Mesenchymal stem cell (in vitro differentiated cells and primary cell): ENCODE results near the gene TSPAN32.

Experiments used
- DNase-seq: peaks from one replicate; pipeline ENCODE4 v3.0.0-alpha.2; 2013
- H2AFZ ChIP-seq: one replicate; pipeline ENCODE4 v1.6.1; 2013; ENCODE audit warnings: low read depth, mild to moderate bottlenecking, control low read depth, inconsistent platforms, low read length, moderate library complexity
- H2AK5ac ChIP-seq: 2 replicates; pipeline ENCODE4 v1.6.1; 2013; ENCODE audit warnings: low read length, moderate library complexity, mild to moderate bottlenecking, inconsistent platforms; ENCODE audit not compliant: severe bottlenecking
- H2BK120ac ChIP-seq: one replicate; pipeline ENCODE4 v1.6.1; 2013; ENCODE audit warnings: low read depth, mild to moderate bottlenecking, inconsistent platforms, low read length, moderate library complexity
- H2BK12ac ChIP-seq, 2 experiments: one replicate each; pipeline ENCODE4 v1.6.1; 2013; ENCODE audit warnings: inconsistent platforms in 2 of 2, low read length in 2 of 2, mild to moderate bottlenecking in 2 of 2, moderate library complexity in 2 of 2, control low read depth in 1 of 2
- H2BK15ac ChIP-seq: one replicate; pipeline ENCODE4 v1.6.1; 2013; ENCODE audit warnings: mild to moderate bottlenecking, low read depth, inconsistent platforms; ENCODE audit not compliant: poor library complexity, severe bottlenecking
- H2BK5ac ChIP-seq: 2 replicates; pipeline ENCODE4 v1.6.1; 2013; ENCODE audit warnings: low read depth, mild to moderate bottlenecking, low read length, control low read depth, inconsistent platforms; ENCODE audit not compliant: poor library complexity, severe bottlenecking
- H3K14ac ChIP-seq, 2 experiments: one replicate each; pipeline ENCODE4 v1.6.1; 2013; ENCODE audit warnings: inconsistent platforms in 2 of 2, low read length in 2 of 2, control low read depth in 1 of 2, mild to moderate bottlenecking in 1 of 2, moderate library complexity in 1 of 2
- H3K18ac ChIP-seq, 2 experiments: one replicate each; pipeline ENCODE4 v1.6.1; 2013; ENCODE audit warnings: inconsistent platforms in 2 of 2, low read length in 2 of 2, control low read depth in 1 of 2, low read depth in 1 of 2, mild to moderate bottlenecking in 1 of 2
- H3K23ac ChIP-seq, 2 experiments: one replicate each; pipeline ENCODE4 v1.6.1; 2013; ENCODE audit warnings: inconsistent platforms in 2 of 2, low read length in 2 of 2, mild to moderate bottlenecking in 2 of 2, moderate library complexity in 2 of 2, control low read depth in 1 of 2
- H3K27ac ChIP-seq: 2 replicates; pipeline ENCODE4 v1.5.1; 2013; ENCODE audit warnings: mild to moderate bottlenecking, moderate library complexity, low read length, control low read depth, inconsistent platforms; ENCODE audit not compliant: poor library complexity, severe bottlenecking
- H3K27me3 ChIP-seq, 2 experiments: 2 replicates each; pipeline versions ENCODE4 v1.6.1 to v1.7.0; 2013; ENCODE audit warnings: low read length in 2 of 2, mild to moderate bottlenecking in 2 of 2, moderate library complexity in 2 of 2, control low read depth in 1 of 2, inconsistent platforms in 1 of 2; ENCODE audit not compliant: control insufficient read depth in 1 of 2, insufficient read depth in 1 of 2
- H3K36me3 ChIP-seq, 2 experiments: 2 replicates each; pipeline versions ENCODE4 v1.6.1 to v1.7.0; 2013; ENCODE audit warnings: low read length in 2 of 2, control low read depth in 1 of 2, inconsistent platforms in 1 of 2, low read depth in 1 of 2, mild to moderate bottlenecking in 1 of 2; ENCODE audit not compliant: insufficient read depth in 2 of 2, control insufficient read depth in 1 of 2
- H3K4ac ChIP-seq, 2 experiments: one replicate each; pipeline ENCODE4 v1.6.1; 2013; ENCODE audit warnings: inconsistent platforms in 2 of 2, low read length in 2 of 2, mild to moderate bottlenecking in 2 of 2, moderate library complexity in 2 of 2, control low read depth in 1 of 2, low read depth in 1 of 2
- H3K4me1 ChIP-seq: 2 replicates; pipeline ENCODE4 v1.6.1; 2013; ENCODE audit warnings: low read depth, low read length, control low read depth; ENCODE audit not compliant: control insufficient read depth, insufficient read depth
- H3K4me2 ChIP-seq: 2 replicates; pipeline ENCODE4 v1.6.1; 2013; ENCODE audit warnings: low read length, mild to moderate bottlenecking, inconsistent platforms; ENCODE audit not compliant: poor library complexity, severe bottlenecking
- H3K4me3 ChIP-seq, 2 experiments: 2 replicates each; pipeline versions ENCODE4 v1.5.1 to v1.7.0; 2013; ENCODE audit warnings: low read length in 2 of 2, mild to moderate bottlenecking in 2 of 2, control low read depth in 1 of 2, low read depth in 1 of 2; ENCODE audit not compliant: insufficient read depth in 1 of 2
- H3K79me1 ChIP-seq: replicated peaks from 2 replicates; pipeline ENCODE4 v1.6.1; 2013; ENCODE audit warnings: mild to moderate bottlenecking, control low read depth, low read length, inconsistent platforms; ENCODE audit not compliant: poor library complexity, severe bottlenecking
- H3K9ac ChIP-seq: 2 replicates; pipeline ENCODE4 v1.7.0; 2013; ENCODE audit warnings: mild to moderate bottlenecking, low read length, moderate library complexity
- H3K9me3 ChIP-seq: 2 replicates; pipeline ENCODE4 v1.7.0; 2013; ENCODE audit warnings: mild to moderate bottlenecking, low read length; ENCODE audit not compliant: control insufficient read depth
- H4K8ac ChIP-seq: one replicate; pipeline ENCODE4 v1.6.1; 2013; ENCODE audit warnings: inconsistent platforms, mild to moderate bottlenecking, low read length, moderate library complexity
- H4K91ac ChIP-seq: one replicate; pipeline ENCODE4 v1.6.1; 2013; ENCODE audit warnings: mild to moderate bottlenecking, low read length, inconsistent platforms
- WGBS: methylation state at CpG from one replicate; pipeline ENCODE4 v1.1.7; 2013; ENCODE audit warnings: mixed read lengths; 5-methylcytosine and 5-hydroxymethylcytosine counted together

The TSPAN32 gene

GRCh38 chr11:2309251-2310072, 7.6 kb downstream of the TSPAN32 start:
- H3K23ac ChIP-seq: no peak overlapping the region
- no peak overlapping the region for H3K27ac ChIP-seq
- DNase-seq: no peak
- H3K27me3 ChIP-seq: no peaks in the 10 kb centered on the region
- no peak overlapping the region for H2BK12ac ChIP-seq
- no peaks in the 10 kb centered on the region for H3K36me3 ChIP-seq
- H3K4me2 ChIP-seq: no peak overlapping the region
- no peak overlapping the region for H4K91ac ChIP-seq
- H3K4me1 ChIP-seq: peaks cover 22% of the 10 kb centered on the region
- H3K18ac ChIP-seq: no peak overlapping the region
- H3K79me1 ChIP-seq: no peaks in the 10 kb centered on the region
- H3K9ac ChIP-seq: no peak overlapping the region
- no peak overlapping the region for H2AFZ ChIP-seq
- H2AK5ac ChIP-seq: no peak overlapping the region
- no peak overlapping the region for H3K14ac ChIP-seq
- H4K8ac ChIP-seq: no peak overlapping the region
- WGBS: 79% methylated on average over 15 of the region's 19 CpGs
- H2BK5ac ChIP-seq: no peak overlapping the region
- H3K4ac ChIP-seq: no peak overlapping the region
- H2BK15ac ChIP-seq: no peak overlapping the region
- H3K9me3 ChIP-seq: no peaks in the 10 kb centered on the region
- no peak overlapping the region for H3K4me3 ChIP-seq
- no peak overlapping the region for H2BK120ac ChIP-seq

GRCh38 chr11:2310073-2310785, 8.4 kb downstream of the TSPAN32 start:
- Histone ChIP-seq H3K79me1 (no peaks in the 10 kb centered on the region), H2BK15ac (no peak overlapping the region)
- WGBS: 83% methylated on average over 15 of the region's 16 CpGs

GRCh38 chr11:2310786-2311352, 9.1 kb downstream of the TSPAN32 start:
- Histone ChIP-seq H2AK5ac (no peak overlapping the region), H3K9ac (no peak overlapping the region), H3K27me3 (no peaks in the 10 kb centered on the region), H3K4ac (no peak overlapping the region), H3K9me3 (no peaks in the 10 kb centered on the region), H2AFZ (no peak overlapping the region), H2BK12ac (no peak overlapping the region), H2BK120ac (no peak overlapping the region), H3K4me3 (no peak overlapping the region), H2BK15ac (no peak overlapping the region), H3K4me2 (no peak overlapping the region), H3K36me3 (no peaks in the 10 kb centered on the region), H3K23ac (no peak overlapping the region), H3K79me1 (no peaks in the 10 kb centered on the region), H4K8ac (no peak overlapping the region), H3K18ac (no peak overlapping the region), H3K14ac (no peak overlapping the region), H3K27ac (no peak overlapping the region), H4K91ac (peak overlapping the region; percentile 18), H2BK5ac (no peak overlapping the region), H3K4me1 (peaks cover 24% of the 10 kb centered on the region)
- 89% methylated on average over 13 of the region's 16 CpGs for WGBS
- DNase-seq: no peak

More at GRCh38 chr11:2310073-2310785, 8.4 kb downstream of the TSPAN32 start:
- Histone ChIP-seq H2BK120ac (no peak overlapping the region), H2AK5ac (no peak overlapping the region), H3K4me1 (peaks cover 27% of the 10 kb centered on the region), H3K18ac (no peak overlapping the region), H3K36me3 (no peaks in the 10 kb centered on the region), H2BK12ac (no peak overlapping the region), H3K4ac (no peak overlapping the region), H3K23ac (no peak overlapping the region), H3K27ac (no peak overlapping the region), H3K9ac (no peak overlapping the region), H3K14ac (no peak overlapping the region), H4K91ac (no peak overlapping the region), H3K27me3 (no peaks in the 10 kb centered on the region), H3K4me3 (no peak overlapping the region), H3K4me2 (no peak overlapping the region), H2BK5ac (no peak overlapping the region), H3K9me3 (no peaks in the 10 kb centered on the region), H4K8ac (no peak overlapping the region), H2AFZ (no peak overlapping the region)
- DNase-seq: no peak
